ENCODE results near the gene ARL15. TPM values are rescaled to one million over a fixed set of nuclear protein-coding genes. Genes with fewer than 3 reads are reported as not detected.
"Not testable (repeated sequence)": the region's sequence is repeated elsewhere in the genome, so short reads cannot be mapped to it uniquely, and the experiment has no call there.

Gene ARL15
- total and polyA plus RNA-seq, 2 of the 4 experiments (the other 2 are of a cell fraction) = 7.3 to 19.2 TPM

GRCh38 chr5:53982319-53982718 lies 328.1 kb downstream of the ARL15 start:
- H2AK9ac ChIP-seq (replicated peaks; ENCODE audit: low read depth, low read length, poor library complexity); DNase-seq; H4K20me1 ChIP-seq (ENCODE audit: insufficient read depth, low read length); H3K4me2 ChIP-seq (ENCODE audit: low read depth, low read length); H3K9ac ChIP-seq (ENCODE audit: low read depth, low read length); in situ Hi-C loops (cut with MboI; ENCODE audit: low sequenced_read_pairs); POLR2A ChIA-PET (ENCODE audit: unreplicated experiment); H4K91ac ChIP-seq (ENCODE audit: insufficient read depth, low read depth, low read length); H2BK15ac ChIP-seq (ENCODE audit: low read depth, low read length); ATAC-seq (ENCODE audit: low read depth); intact Hi-C loops (cut with micrococcal nuclease); H3K4me1 ChIP-seq (ENCODE audit: control insufficient read depth, insufficient read depth, low read length); H3K27me3 ChIP-seq (ENCODE audit: control insufficient read depth, insufficient read depth, low read length); H3K9me1 ChIP-seq (ENCODE audit: insufficient read depth, low read length); H2AK5ac ChIP-seq (ENCODE audit: low read depth, low read length); H4K8ac ChIP-seq (ENCODE audit: low read depth in 2 of 2, low read length in 2 of 2); H3K4me3 ChIP-seq (ENCODE audit: insufficient read depth, low read depth, low read length); H3K79me1 ChIP-seq (ENCODE audit: low read depth in 1 of 2, low read length in 2 of 2); H3K14ac ChIP-seq (replicated peaks; ENCODE audit: low read depth, low read length); BruUV-seq (replicated peaks); dilution Hi-C loops (cut with HindIII; ENCODE audit: low sequenced_read_pairs, unreplicated experiment); H3K18ac ChIP-seq (ENCODE audit: low read depth, low read length); H3K27ac ChIP-seq (ENCODE audit: insufficient read depth, low read length); H3K9me3 ChIP-seq (ENCODE audit: control insufficient read depth, insufficient read depth, low read length); H3K56ac ChIP-seq (ENCODE audit: extremely low read depth, insufficient read depth, low read length); H4K5ac ChIP-seq (ENCODE audit: low read depth, low read length); H2AFZ ChIP-seq (replicated peaks; ENCODE audit: low read length, poor library complexity); H3K23ac ChIP-seq (ENCODE audit: low read depth, low read length); H2BK20ac ChIP-seq (ENCODE audit: low read depth, low read length); H2BK5ac ChIP-seq (ENCODE audit: low read depth, low read length, poor library complexity, severe bottlenecking); H2BK120ac ChIP-seq (ENCODE audit: low read depth, low read length); H3K36me3 ChIP-seq (ENCODE audit: control insufficient read depth, insufficient read depth, low read length); H3K4ac ChIP-seq (ENCODE audit: low read depth, low read length): not testable (repeated sequence)
- CTCF ChIA-PET = interaction anchor here (0.6 kb wide), 2 partner anchors 79 to 513 kb away, joined by 3 to 5 read pairs; no protein-coding TSS in a partner anchor
- WGBS, 2 experiments (ENCODE audit: extremely low coverage in 2 of 2, insufficient read length in 1 of 2) = no CpG with 5 or more reads among the region's 2 CpGs
